Measurements from ENCODE around the gene POTEJ.
"Not testable (repeated sequence)": the region's sequence is repeated elsewhere in the genome, so short reads cannot be mapped to it uniquely, and the experiment has no call there.

Gene POTEJ

GRCh38 chr2:130596757-130597156, 14.5 kb upstream of the POTEJ start:
- H3K36me3 ChIP-seq (ENCODE audit: low read length); H3K79me2 ChIP-seq (ENCODE audit: insufficient read depth, low read length); H2AFZ ChIP-seq (ENCODE audit: low read depth, low read length, severe bottlenecking); H3K9me3 ChIP-seq (ENCODE audit: insufficient read depth, low read length); H3K27me3 ChIP-seq (ENCODE audit: low read length); H3K9me2 ChIP-seq (replicated peaks; ENCODE audit: insufficient read depth, low read length); H3K27ac ChIP-seq (ENCODE audit: low read depth, low read length); H3K9ac ChIP-seq (ENCODE audit: low read length); H4K20me1 ChIP-seq (ENCODE audit: low read depth, low read length); H3K4me3 ChIP-seq (ENCODE audit: insufficient read depth, low read length, poor library complexity, severe bottlenecking); H3F3A ChIP-seq (ENCODE audit: insufficient read depth); H3K4me2 ChIP-seq (ENCODE audit: low read depth, low read length, poor library complexity, severe bottlenecking): not testable (repeated sequence)

- not testable (repeated sequence) for H3K9me3 ChIP-seq (ENCODE audit: insufficient read depth, low read length); H3K27ac ChIP-seq (ENCODE audit: low read depth, low read length); H3K4me2 ChIP-seq (ENCODE audit: low read depth, low read length, poor library complexity, severe bottlenecking); H3K9me2 ChIP-seq (replicated peaks; ENCODE audit: insufficient read depth, low read length); H3F3A ChIP-seq (ENCODE audit: insufficient read depth); H3K9ac ChIP-seq (ENCODE audit: low read length); H3K79me2 ChIP-seq (ENCODE audit: insufficient read depth, low read length); H4K20me1 ChIP-seq (ENCODE audit: low read depth, low read length); H3K27me3 ChIP-seq (ENCODE audit: low read length); H2AFZ ChIP-seq (ENCODE audit: low read depth, low read length, severe bottlenecking); H3K36me3 ChIP-seq (ENCODE audit: low read length); H3K4me3 ChIP-seq (ENCODE audit: insufficient read depth, low read length, poor library complexity, severe bottlenecking)
These were observed 13.2 kb upstream of the POTEJ start for GRCh38 chr2:130597994-130598393.

- not testable (repeated sequence) for H4K20me1 ChIP-seq (ENCODE audit: low read depth, low read length); H3K36me3 ChIP-seq (ENCODE audit: low read length)
These were observed 12.8 kb upstream of the POTEJ start for GRCh38 chr2:130598463-130598862.

GRCh38 chr2:130599393-130599792, 11.8 kb upstream of the POTEJ start, which contains the start of gene CFC1:
Gene CFC1, minus strand, starts transcription at chr2:130599575. Its CDS starts 288 bp downstream, at chr2:130599287.
- H3K4me3 ChIP-seq (ENCODE audit: insufficient read depth, low read length, poor library complexity, severe bottlenecking); H3K9ac ChIP-seq (ENCODE audit: low read length); H3K9me2 ChIP-seq (replicated peaks; ENCODE audit: insufficient read depth, low read length); H3K9me3 ChIP-seq (ENCODE audit: insufficient read depth, low read length); H3K27me3 ChIP-seq (ENCODE audit: low read length); H3K36me3 ChIP-seq (ENCODE audit: low read length); H3K4me2 ChIP-seq (ENCODE audit: low read depth, low read length, poor library complexity, severe bottlenecking); H3K27ac ChIP-seq (ENCODE audit: low read depth, low read length); H4K20me1 ChIP-seq (ENCODE audit: low read depth, low read length); H3F3A ChIP-seq (ENCODE audit: insufficient read depth); H3K79me2 ChIP-seq (ENCODE audit: insufficient read depth, low read length); H2AFZ ChIP-seq (ENCODE audit: low read depth, low read length, severe bottlenecking): not testable (repeated sequence)

More at GRCh38 chr2:130598463-130598862, 12.8 kb upstream of the POTEJ start:
- H3K9ac ChIP-seq (ENCODE audit: low read length); H2AFZ ChIP-seq (ENCODE audit: low read depth, low read length, severe bottlenecking); H3K79me2 ChIP-seq (ENCODE audit: insufficient read depth, low read length); H3K9me2 ChIP-seq (replicated peaks; ENCODE audit: insufficient read depth, low read length); H3K4me2 ChIP-seq (ENCODE audit: low read depth, low read length, poor library complexity, severe bottlenecking); H3K4me3 ChIP-seq (ENCODE audit: insufficient read depth, low read length, poor library complexity, severe bottlenecking); H3F3A ChIP-seq (ENCODE audit: insufficient read depth); H3K9me3 ChIP-seq (ENCODE audit: insufficient read depth, low read length); H3K27ac ChIP-seq (ENCODE audit: low read depth, low read length); H3K27me3 ChIP-seq (ENCODE audit: low read length): not testable (repeated sequence)

- H3K4me3 ChIP-seq (ENCODE audit: insufficient read depth, low read length, poor library complexity, severe bottlenecking); H3K27ac ChIP-seq (ENCODE audit: low read depth, low read length); H2AFZ ChIP-seq (ENCODE audit: low read depth, low read length, severe bottlenecking); H3K9me3 ChIP-seq (ENCODE audit: insufficient read depth, low read length); H3K9ac ChIP-seq (ENCODE audit: low read length); H3K27me3 ChIP-seq (ENCODE audit: low read length); H3K9me2 ChIP-seq (replicated peaks; ENCODE audit: insufficient read depth, low read length); H3K36me3 ChIP-seq (ENCODE audit: low read length); H3K79me2 ChIP-seq (ENCODE audit: insufficient read depth, low read length); H4K20me1 ChIP-seq (ENCODE audit: low read depth, low read length); H3F3A ChIP-seq (ENCODE audit: insufficient read depth); H3K4me2 ChIP-seq (ENCODE audit: low read depth, low read length, poor library complexity, severe bottlenecking): not testable (repeated sequence)
These were observed 11.3 kb upstream of the POTEJ start for GRCh38 chr2:130599926-130600325.

- H3K4me3 ChIP-seq (ENCODE audit: insufficient read depth, low read length, poor library complexity, severe bottlenecking); H3F3A ChIP-seq (ENCODE audit: insufficient read depth); H2AFZ ChIP-seq (ENCODE audit: low read depth, low read length, severe bottlenecking): not testable (repeated sequence)
These were observed 9.5 kb upstream of the POTEJ start for GRCh38 chr2:130601648-130602302.

GRCh38 chr2:130608276-130609001, 2.8 kb upstream of the POTEJ start:
- not testable (repeated sequence) for H4K20me1 ChIP-seq (ENCODE audit: low read depth, low read length); H3K27me3 ChIP-seq (ENCODE audit: low read length); H3K9me2 ChIP-seq (replicated peaks; ENCODE audit: insufficient read depth, low read length); H3K4me3 ChIP-seq (ENCODE audit: insufficient read depth, low read length, poor library complexity, severe bottlenecking); H3F3A ChIP-seq (ENCODE audit: insufficient read depth); H2AFZ ChIP-seq (ENCODE audit: low read depth, low read length, severe bottlenecking); H3K4me2 ChIP-seq (ENCODE audit: low read depth, low read length, poor library complexity, severe bottlenecking); H3K27ac ChIP-seq (ENCODE audit: low read depth, low read length); H3K79me2 ChIP-seq (ENCODE audit: insufficient read depth, low read length); H3K9ac ChIP-seq (ENCODE audit: low read length); H3K36me3 ChIP-seq (ENCODE audit: low read length); H3K9me3 ChIP-seq (ENCODE audit: insufficient read depth, low read length)

More at GRCh38 chr2:130601648-130602302, 9.5 kb upstream of the POTEJ start:
- not testable (repeated sequence) for H3K4me2 ChIP-seq (ENCODE audit: low read depth, low read length, poor library complexity, severe bottlenecking); H3K27ac ChIP-seq (ENCODE audit: low read depth, low read length); H3K9me2 ChIP-seq (replicated peaks; ENCODE audit: insufficient read depth, low read length); H3K36me3 ChIP-seq (ENCODE audit: low read length); H3K79me2 ChIP-seq (ENCODE audit: insufficient read depth, low read length); H3K9me3 ChIP-seq (ENCODE audit: insufficient read depth, low read length); H4K20me1 ChIP-seq (ENCODE audit: low read depth, low read length); H3K9ac ChIP-seq (ENCODE audit: low read length); H3K27me3 ChIP-seq (ENCODE audit: low read length)

Measured in SU-DHL-6 (cell line).